D721Med (cell line): ENCODE data around the gene GBA3.

ENCODE experiments used
- DNase-seq: peaks from one replicate; pipeline ENCODE4 v3.0.0; 2011; ENCODE audit warnings: low spot score; ENCODE audit not compliant: insufficient read length
- FAIRE-seq: peaks from 2 replicates; lab custom pipeline; 2011; peaks lifted over from hg19 to GRCh38; lab: Jason Lieb, UNC
- CTCF ChIP-seq: IDR thresholded peaks from 2 replicates; pipeline ENCODE4 v1.5.1; 2012; ENCODE audit warnings: mild to moderate bottlenecking, control low read depth; ENCODE audit not compliant: insufficient read depth; ENCODE audit errors: missing control alignments

The GBA3 gene

GRCh38 chr4:22692736-22693135 is at the start of gene GBA3:
GBA3 (plus strand) TSS chr4:22692937.
- TF ChIP-seq CTCF = no peak
- FAIRE-seq (no peak), DNase-seq (no peak)

DNA sequence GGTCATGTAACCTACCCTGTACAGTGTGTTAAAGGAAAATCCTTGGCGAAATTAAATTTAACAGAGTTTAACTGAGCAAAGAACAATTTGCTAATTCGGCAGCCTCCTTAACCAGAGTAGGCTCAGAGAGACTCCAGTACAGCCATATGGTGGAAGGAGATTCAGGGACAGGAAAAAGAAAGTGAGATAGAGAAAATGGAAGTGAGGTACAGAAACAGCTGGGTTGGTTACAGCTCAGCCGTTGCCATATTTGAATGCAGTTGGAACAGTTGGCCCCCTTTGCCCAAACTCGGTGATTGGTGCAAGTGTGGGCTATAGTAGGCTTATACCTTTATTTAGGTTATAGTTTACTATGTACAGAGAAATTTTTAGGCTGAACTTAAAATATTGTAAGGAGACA is 48.8 kb upstream of the GBA3 start:
- no peak for TF ChIP-seq CTCF
- FAIRE-seq = no peak
- no peak for DNase-seq

GRCh38 chr4:22645481-22646182 is 47.1 kb upstream of the GBA3 start:
- no peak for TF ChIP-seq CTCF
- FAIRE-seq = no peak
- DNase-seq = no peak

DNA sequence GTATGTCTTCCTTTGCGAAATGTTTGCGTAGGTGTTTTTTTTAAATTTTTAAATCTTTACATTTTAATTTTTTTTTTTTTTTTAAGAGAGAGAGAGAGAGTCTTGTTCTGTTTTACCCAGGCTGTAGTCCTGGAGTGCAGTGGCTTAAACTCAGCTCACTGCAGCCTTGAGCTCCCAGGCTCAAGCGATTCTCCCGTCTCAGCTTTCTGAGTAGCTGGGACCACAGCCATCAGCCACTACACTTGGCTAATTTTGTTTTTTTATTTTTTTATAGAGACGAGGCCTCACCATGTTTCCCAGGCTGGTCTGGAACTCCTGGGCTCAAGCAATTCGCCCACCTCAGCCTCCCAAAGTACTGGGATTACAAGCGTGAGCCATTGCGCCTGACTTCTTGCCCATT is 43.7 kb upstream of the GBA3 start:
- FAIRE-seq (no peak), DNase-seq (no peak)
- TF ChIP-seq CTCF = no peak

- DNase-seq (no peak), FAIRE-seq (no peak)
- TF ChIP-seq CTCF = no peak
These were observed 42.0 kb upstream of the GBA3 start for GRCh38 chr4:22650771-22651170.

DNA sequence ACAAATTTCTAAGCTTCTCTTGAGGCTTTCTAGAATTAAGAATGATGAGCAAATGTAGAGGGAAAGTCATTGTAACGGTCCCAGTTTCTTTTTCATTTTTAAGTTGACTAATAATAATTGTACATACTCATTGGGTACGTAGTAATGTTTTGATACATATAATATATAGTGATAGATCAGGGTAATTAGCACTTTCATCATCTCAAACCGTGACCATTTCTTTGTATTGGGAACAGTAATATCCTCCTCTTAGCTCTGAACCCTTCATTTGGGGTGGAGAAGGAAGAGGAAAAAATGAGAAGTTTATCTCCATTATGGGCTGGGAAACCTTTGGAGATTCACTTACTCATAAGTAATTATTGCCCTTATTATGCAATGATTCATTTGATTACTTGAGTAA is 39.0 kb upstream of the GBA3 start:
- no peak for TF ChIP-seq CTCF
- DNase-seq (no peak), FAIRE-seq (no peak)

- FAIRE-seq (no peak), DNase-seq (no peak)
- no peak for TF ChIP-seq CTCF
These were observed 31.3 kb upstream of the GBA3 start for GRCh38 chr4:22661443-22661842.
